GM18499 (cell line): ENCODE measurements around the gene ATXN2.

Experiments used
- ATAC-seq: cut with Tn5 transposase; IDR thresholded peaks from one replicate; pipeline ENCODE4 v1.9.1; 2021; ENCODE audit warnings: moderate number of reproducible peaks; ENCODE audit not compliant: insufficient read depth, unreplicated experiment

The ATXN2 gene

DNA sequence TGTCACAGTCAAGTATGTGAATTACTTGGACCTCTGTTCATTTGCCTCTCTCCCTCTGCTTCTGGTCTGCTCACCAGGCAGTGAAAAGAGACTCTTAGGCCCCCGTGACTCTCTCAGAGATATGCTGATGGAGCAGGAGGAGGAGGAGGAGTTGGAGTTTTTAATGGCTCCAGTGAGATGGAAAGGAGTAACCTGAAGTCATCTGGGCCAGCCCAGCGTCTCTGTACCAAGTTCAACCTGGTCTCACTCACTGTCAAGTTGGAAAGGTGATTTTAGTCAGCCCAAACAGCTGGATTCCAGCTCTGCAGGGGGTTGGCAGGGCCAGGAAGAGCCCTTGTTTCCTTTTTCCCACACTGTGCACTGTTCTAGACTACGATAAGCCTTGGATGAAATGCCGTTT lies 144.8 kb downstream of the ATXN2 start:
- no peak for ATAC-seq

DNA sequence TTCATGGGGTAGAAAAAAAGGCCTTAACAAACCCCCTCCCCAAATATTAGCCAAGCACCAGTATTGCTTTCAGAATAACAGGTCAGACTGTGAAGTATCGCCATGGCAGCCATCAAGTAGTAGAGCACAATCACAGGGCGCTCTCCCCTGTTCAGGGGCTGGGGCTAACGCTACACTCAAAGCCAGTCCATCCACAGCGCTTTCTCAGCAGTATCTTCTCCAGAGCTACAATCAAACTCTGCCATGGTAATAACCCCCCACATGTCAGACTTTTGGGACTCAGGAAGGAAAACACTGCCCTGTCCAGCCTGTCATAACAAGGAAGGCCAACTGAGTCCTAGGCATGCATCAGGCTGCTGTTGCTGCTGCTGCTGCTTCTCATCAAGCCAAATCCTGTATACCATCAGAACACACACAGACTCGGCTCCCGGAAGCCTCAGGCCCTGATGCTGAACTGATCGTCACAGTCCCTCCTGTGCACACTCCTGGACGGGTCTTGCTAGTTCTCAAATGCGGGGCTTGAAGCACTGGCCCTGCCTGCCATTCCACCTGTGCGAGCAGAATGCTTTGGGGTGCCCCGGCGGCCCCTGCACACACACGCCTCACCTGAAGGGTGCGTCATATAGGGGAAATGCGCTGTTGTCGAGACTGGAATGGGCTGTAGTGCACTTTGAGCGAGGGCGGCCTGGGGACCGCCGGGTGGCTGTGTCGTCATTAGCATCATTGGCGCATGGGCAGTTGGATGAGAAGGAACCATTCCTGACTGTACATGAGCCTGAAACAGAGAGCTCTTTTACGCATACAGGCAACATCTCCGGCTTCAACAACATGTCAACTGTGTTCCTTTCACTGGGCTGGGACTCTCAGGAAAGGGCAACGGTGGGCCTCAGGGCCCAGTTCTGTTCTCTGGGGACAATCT lies 145.8 kb downstream of the ATXN2 start:
- ATAC-seq = no peak

DNA sequence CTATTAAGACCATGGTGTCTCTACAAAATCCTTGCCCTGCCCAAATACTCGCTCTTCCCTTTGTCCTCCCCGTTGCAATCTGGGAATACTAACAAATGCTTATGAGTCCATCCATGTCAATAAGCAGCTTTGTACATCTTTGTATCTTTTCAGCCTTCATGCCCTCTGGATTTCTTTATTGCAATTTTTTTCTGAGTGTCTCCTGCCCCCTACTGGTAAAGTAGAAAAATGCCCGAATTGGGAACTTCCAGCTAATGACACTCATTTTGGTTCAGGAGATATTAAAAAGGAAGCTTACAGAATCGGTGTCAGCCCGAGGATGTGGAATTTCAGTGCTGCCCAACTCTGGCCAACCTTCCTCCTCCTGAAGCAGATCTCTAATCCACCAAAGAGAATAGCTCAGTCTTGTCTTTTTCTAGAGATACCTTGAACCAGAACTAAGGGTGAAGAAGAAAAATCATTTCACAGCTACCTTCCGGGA lies 147.4 kb downstream of the ATXN2 start:
- ATAC-seq = no peak

DNA sequence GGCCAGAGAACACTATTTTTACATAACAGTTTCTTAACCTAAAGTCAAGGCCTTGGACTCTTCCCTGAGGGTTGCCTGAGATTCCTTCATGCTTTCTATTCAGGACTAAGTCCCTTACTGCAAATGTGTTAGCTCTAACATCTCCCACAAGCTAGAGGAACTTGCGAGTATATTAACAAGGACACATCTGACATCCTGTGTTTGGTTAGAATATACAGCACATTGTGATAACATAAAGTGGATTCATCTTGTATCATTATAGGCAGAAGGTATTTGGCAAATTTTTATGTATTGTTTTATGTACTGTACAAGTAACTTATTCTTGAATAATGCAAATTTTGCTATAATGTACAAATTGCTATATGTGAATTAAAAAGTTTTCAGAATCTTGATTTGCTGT lies 147.9 kb downstream of the ATXN2 start:
- no peak for ATAC-seq

DNA sequence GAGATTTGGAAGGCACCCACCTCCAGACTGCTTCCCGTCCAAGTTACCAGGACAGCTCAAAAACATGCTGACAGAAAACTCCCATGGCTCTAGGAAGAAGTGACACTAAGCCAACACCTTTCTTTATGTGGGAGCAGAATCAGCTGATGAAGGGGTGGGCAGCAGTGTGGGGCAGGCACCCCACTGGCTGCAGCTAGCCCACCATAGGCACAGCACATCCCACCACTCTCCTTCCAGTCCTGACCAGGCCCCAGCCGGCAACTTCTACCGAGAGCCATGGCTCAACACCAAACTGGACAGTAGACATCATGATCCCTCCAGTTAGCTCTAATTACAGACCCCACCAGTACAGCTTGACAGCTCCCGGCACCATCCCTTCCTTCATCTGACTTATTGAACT lies 148.4 kb downstream of the ATXN2 start:
- no peak for ATAC-seq

DNA sequence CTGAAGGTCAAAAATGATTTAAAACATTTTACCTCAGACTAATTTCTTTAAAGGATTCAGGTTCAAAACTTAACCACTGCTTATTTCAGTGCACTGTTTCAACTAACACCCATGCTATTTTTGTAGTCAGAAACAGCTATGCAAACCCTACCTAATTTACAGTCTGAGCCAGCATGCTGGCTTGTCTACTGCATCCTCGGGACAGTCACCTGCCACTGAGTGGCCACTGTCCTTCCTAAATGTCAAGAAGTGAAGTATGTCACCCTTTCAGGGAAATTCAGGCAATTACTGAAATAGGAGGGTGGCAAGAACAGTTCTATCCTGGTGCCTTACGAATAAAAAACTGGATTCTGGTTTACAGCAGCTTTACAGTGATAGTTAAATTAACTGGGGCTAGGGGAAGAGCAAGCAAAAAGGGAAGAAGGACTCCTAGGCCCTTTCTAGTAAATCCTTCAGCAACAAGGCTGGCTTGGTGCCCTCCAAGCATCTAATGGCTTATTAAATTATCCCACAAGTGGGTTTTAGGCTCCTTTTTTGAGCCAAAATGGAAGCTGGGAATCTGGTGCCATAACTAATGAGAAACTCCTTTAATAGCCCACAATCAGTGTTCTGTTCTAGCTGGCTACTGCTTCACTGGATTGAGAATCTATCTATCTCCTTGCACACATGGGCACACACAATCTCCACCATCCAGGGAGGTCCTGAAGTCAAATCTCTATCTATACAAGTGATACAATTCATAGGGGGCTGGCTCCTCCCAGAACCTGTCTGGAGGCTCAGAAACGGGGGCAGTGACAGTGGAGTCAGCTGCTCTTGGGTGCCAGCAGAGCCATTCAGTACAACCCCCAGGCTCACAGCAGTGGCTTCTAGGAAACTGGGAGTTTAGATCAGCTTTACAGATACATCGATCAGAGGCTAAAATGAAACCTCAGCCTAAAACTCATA lies 150.0 kb downstream of the ATXN2 start:
- no peak for ATAC-seq

DNA sequence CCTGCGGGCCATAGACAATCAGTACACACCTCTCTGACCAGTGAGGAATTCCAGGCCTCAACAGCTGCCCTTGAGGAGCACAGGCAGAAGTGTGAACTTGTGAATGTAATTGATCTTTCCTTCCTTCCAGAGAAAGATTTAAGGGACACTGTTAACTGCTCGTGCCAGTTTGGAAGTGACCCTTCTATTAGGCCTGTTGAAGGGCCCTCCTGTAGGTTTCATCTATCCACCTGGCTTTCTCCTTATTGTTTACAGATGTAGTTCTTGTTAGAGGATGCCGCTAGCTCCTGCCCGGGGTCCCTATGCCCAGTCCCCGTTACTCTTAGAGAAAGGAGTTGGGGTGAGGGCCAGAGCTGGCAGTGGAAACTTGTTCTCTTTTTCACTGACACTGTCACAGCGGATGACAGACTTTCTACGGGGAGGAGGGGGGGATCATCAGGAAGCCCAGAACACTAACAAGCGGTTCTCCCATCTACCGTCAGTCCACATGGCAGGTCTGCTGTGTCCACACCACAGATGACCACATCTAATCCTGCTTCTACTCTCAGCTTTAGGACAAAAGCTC lies 150.8 kb downstream of the ATXN2 start:
- ATAC-seq = no peak

DNA sequence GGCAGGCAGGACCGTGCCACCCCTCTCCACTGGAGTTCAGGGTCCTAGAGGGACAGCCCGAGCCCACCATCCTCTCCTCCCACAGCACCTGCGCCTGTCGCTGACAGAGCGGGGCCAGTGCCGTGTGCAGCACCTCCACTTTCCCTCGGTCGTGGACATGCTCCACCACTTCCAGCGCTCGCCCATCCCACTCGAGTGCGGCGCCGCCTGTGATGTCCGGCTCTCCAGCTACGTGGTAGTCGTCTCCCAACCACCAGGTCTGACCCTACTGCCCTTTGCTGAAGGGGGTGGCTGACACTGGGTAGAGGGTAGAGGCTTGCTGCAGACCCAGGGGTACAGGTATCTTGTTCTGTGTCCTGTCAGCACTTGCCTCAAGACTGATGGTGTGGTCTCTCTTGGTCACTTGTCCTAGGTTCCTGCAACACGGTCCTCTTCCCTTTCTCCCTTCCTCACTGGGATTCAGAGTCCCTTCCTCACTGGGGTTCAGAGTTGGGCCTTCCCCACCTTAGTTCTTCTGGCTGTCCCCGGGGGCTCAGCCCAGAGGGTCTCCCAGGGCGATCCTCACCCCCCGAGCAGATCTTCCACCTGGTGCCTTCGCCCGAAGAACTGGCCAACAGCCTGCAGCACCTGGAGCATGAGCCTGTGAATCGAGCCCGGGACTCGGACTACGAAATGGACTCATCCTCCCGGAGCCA lies 151.4 kb downstream of the ATXN2 start:
- ATAC-seq = no peak

DNA sequence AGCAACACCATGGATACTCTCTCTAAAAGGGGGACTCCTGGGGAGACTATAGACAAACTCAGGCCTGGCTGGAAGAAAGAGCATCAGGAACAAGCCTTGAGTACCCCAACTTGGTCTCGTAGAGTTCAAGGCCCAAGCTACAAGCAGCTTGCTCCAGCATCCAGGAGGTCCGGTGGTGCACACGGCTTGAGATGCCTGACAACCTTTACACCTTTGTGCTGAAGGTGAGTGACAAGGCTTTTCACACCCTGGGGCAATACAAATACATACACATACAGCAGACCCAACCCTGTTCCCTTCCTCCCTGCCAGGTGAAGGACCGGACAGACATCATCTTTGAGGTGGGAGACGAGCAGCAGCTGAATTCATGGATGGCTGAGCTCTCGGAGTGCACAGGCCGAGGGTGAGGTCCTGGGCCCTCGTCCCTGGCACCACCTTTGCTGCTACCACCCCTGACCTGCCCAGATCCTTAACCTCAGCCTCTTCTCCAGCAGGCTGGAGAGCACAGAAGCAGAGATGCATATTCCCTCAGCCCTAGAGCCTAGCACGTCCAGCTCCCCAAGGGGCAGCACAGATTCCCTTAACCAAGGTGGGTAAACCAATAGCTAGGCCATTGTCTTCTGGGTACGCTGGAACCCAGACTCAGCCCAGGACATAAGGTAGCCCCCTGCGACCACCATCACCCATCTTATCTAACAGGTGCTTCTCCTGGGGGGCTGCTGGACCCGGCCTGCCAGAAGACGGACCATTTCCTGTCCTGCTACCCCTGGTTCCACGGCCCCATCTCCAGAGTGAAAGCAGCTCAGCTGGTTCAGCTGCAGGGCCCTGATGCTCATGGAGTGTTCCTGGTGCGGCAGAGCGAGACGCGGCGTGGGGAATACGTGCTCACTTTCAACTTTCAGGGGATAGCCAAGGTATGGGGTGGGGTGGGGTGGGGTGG lies 152.2 kb downstream of the ATXN2 start:
- ATAC-seq = no peak

DNA sequence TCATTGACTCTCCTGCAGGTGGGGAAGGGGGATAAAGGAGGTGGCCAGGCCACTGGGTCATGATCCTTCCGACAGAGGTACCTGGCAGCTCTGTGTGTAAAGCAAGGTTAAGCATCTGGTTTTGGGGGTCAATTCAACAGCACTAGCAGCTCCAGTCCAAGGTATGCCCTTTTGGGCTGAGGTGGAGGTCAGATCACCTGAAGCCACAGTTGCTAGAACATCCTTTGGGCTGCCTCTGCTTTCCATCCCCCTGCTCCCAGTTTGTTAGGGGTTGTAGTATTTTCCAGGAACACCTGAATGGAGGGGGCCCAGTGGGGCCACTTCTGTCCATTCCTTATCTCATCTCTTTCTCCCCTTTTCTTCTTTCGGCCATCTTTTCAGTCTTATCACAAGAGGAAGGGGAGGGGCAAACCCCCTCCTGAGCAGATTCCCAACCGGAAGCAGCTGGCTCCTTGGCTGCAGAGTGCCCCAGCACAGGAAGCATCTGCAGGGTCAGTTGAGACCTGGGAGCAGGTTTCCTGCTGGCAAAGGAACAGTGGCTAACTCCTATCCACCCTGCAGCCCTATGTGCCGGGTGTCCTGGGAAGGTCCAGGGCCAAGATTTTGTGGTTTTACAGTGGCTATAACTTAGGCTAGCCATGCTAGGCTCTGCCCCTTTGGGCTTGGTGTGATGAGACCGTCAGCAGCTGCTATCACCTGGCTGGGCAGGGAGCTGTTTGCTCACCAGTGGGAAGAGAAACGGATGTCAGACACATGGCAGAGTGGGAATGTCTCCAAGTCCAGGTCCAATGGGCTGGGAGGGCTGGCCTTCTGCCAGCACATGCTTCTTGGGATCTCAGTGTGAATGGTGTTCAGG lies 153.2 kb downstream of the ATXN2 start:
- no peak for ATAC-seq

DNA sequence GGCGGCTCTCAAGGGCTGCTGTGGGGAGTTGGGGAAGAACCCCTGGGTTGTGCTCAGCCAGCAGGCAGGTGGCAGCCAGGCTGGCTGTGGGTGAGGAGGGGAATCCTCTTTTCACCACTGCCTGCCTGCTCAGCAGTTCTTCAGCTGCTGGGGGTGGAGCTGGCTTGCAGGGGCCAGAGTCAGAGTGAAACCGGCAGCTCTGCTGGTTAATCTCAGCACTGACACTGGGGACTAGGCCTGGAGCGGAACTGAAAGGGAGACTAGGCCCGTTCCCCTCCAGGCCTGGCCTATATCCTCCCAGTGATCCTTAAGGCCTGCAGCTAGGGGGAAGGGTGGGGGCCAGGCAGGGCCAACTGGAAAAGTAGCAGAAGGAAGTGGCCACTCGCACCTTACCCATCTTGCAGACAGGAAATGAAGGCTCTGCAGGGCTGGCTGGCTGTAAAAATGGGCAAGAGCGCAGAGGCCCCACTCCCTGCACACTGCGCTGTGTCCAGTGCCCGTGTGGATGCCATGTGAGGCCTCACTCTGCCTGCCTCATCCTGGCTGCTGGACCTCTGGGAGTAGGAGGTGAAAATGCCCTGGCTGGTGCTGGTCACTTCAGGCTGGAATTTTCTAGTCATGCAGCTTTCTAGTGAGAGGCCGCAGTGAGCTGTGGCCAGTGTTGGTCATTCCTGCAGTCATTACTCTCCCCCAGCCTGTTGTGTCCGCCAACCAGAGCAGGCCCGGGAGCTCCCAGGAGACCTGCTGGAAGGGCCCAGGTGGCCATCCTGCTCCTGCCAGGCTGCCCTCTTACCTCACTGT lies 154.0 kb downstream of the ATXN2 start:
- peak; percentile 61 for ATAC-seq

DNA sequence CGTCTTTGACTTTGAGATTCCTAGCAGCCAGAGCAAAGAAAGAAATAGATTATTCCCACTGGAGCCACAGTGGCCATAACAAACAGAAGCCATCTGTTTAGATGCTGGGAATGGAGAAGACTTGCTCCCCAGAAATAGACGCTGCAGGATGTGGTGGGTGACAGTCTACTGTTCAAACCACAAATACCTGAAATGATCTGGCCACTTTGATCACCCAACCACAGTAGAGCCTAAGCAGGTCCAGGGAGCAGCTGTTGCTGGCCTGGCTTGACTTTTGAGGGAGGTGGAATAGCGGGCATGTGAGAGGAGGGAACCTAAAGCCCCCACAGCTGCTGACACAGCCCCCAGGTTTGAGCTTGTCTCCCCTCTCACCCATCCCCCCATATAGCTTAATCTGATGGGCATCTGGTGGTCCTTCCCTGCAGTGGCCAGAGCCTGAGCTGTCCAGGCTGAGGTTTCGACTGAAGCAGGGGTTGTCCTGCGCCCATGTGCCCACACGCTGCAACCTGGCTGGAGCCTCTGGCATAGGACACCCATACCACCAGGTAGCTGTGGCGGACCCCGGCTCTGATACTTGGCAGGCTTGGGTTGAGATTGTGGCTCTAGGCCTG lies 154.7 kb downstream of the ATXN2 start:
- no peak for ATAC-seq

DNA sequence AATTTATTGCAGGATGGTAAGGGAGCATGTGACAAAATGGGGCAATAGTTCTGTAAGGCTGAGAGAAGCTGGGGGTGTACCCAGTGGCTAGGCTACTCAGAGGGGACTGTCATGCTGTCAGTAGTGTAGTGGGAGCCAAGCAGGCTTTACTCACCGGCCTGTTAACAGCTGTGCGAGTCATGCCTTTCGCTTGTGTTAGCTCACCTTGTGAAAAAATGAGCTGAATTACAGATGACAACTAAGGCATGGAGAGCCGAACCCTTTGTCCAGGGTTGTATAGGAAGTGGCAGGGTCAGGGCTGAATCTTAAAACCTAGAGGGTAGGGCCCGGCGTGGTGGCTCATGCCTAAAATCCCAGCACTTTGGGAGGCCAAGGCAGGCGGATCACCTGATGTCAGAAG lies 155.5 kb downstream of the ATXN2 start:
- no peak for ATAC-seq

DNA sequence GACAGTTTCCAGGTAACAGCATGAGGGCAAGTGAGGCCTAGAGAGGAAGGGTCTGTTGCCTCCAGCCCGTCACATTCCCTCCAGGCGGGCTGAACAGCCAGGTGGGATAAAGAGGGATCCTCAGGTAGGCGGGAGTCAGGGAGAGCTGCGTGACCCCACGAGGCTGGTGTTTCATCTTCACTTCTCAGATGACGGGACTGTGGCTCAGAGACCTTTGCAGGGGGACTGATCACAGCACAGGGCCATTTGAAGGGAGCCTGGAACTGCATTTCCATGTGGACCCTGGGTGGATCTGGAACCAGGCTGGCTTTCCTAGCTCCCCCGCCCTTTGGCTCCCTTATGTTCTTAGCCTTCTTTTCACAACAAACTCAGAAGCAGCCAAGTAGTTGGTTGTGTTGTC lies 156.0 kb downstream of the ATXN2 start:
- no peak for ATAC-seq

DNA sequence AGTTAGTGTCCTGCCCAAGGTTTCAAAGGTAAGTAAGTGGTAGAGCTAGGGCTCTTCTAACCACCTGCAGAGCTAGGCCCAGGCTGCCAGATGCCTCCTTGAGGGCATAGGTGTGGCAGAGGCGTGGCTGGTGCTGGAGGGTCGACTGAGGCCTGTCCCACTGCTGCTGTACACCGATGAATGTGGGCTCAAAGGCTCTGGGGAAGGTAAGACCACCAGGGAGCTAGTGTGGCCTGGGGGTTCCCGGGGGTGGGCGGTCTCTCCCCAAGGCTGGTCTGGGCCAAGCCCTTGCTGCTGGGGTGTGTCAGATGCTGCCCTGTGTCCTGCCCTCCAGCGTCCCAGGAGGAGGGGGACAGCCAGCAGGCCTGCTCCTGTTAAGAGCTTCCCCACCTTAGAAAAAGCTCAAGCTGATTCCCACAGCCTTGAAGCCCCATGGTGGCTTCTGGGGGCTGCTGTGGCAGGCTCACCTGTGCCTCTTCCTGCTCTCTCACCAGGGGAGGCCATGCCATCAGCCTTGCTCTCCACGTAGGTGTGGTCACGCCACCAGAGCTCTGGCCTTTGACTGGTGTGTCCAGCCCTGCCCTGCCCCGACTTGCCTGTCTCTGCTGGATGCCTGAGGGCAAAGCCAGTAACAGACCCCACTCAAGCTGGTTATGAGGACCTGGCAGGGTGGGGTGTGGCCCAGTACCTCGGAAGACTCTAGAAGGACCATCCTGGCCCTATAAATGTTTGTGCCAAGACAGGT lies 156.6 kb downstream of the ATXN2 start:
- no peak for ATAC-seq
